ENCODE results near the gene RNF115. TPM values are rescaled to one million over a fixed set of nuclear protein-coding genes. Genes with fewer than 3 reads are reported as not detected.
A peak's percentile ranks its signal among the peaks of the same experiment; 100 is the strongest.

RNF115 gene
- total and polyA plus RNA-seq, 2 of the 8 experiments (the other 6 are each of a cell fraction or from before 2014, with no cell fraction given): 4.7 to 10.8 TPM

DNA sequence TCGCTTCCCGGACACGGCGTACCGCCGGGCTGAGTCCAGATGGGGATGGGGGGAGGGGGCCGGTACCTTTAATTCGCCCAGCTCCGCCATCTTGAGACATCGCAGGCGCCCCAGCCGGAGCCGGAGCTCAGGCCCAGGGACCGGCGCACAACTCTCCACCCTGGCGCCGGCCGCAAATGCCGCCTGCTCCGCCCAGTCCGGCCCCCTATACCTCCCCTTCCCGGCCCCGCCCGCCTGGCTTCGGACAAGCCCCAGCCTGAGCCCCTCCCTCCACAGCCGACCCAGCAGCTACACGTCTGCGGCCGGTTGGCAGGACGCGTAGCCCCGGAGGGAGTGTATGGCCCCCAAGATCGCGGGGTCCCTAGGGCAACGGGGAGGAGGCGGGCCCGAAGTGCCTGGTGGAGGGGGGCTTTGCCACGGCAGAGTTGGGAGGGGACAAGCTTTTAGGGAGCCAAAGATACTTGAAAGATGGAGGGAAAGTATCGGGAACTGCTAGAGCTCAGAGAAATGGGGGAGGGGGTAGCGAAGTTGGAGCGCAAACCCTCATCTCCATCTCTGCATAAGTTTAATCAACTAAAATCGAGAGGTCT, 35.1 kb upstream of the RNF115 start, which contains the start of gene PIAS3 (continued):
- TF ChIP-seq GTF2F1 (IDR thresholded peaks at IDR 0.05; ENCODE audit: borderline replicate concordance, low read depth, low read length) (no peak), ASH2L (IDR thresholded peaks at IDR 0.05; ENCODE audit: low read length) (no peak), MAFK (IDR thresholded peaks at IDR 0.05; ENCODE audit: low read depth, low read length) (no peak), YY1 (IDR thresholded peaks at IDR 0.05; ENCODE audit: low read depth, low read length) (peak; percentile 94), POLR2AphosphoS5 (IDR thresholded peaks at IDR 0.05; ENCODE audit: low read depth, low read length) (no peak; the same call in 1 of the 2 replicates), JUN (IDR thresholded peaks at IDR 0.05; ENCODE audit: low read depth, low read length) (no peak), RXRA (IDR thresholded peaks at IDR 0.05; ENCODE audit: insufficient read depth, low read depth, low read length) (no peak), JUND (IDR thresholded peaks at IDR 0.05; ENCODE audit: low read length) (0 out of 2 replicates have a peak, but pooled peaks have one; percentile 16), POU5F1 (IDR thresholded peaks at IDR 0.05; ENCODE audit: low read depth, low read length) (no peak), SP1 (IDR thresholded peaks at IDR 0.05; ENCODE audit: low read depth, low read length) (no peak; the same call in 1 of the 2 replicates), CHD2 (IDR thresholded peaks at IDR 0.05; ENCODE audit: low read length) (no peak), POLR2A (IDR thresholded peaks at IDR 0.05; ENCODE audit: control extremely low read depth in 1 of 2, low read depth in 2 of 2, low read length in 2 of 2) (no peak; a peak in 1 of 3 replicates), SP4 (IDR thresholded peaks at IDR 0.05; ENCODE audit: low read length) (no peak; the same call in 1 of the 2 replicates), RNF2 (IDR thresholded peaks at IDR 0.05; ENCODE audit: borderline replicate concordance, low read depth, low read length, missing control alignments, poor library complexity, severe bottlenecking) (no peak), CBX8 (IDR thresholded peaks at IDR 0.05; ENCODE audit: borderline replicate concordance, low read depth, low read length) (no peak), SIRT6 (IDR thresholded peaks at IDR 0.05; ENCODE audit: low read length) (no peak), TAF7 (optimal IDR thresholded peaks at IDR 0.05; ENCODE audit: borderline replicate concordance, low read depth, low read length) (peak; percentile 47), GABPA (IDR thresholded peaks at IDR 0.05; ENCODE audit: borderline replicate concordance, insufficient read depth, low read length) (no peak), EZH2 (IDR thresholded peaks at IDR 0.05; ENCODE audit: low read depth, low read length, severe bottlenecking) (no peak), SIN3A (conservative IDR thresholded peaks at IDR 0.05 in 1 of 2, IDR thresholded peaks at IDR 0.05 in 1 of 2; ENCODE audit: low read depth in 1 of 2, low read length in 2 of 2) (peak in 1 of 2 experiments; percentile 80; a peak in 2 of 4 replicates), KDM4A (IDR thresholded peaks at IDR 0.05; ENCODE audit: low read depth, low read length, severe bottlenecking) (peak; percentile 53)
- TF ChIP-seq, protein P1, sequence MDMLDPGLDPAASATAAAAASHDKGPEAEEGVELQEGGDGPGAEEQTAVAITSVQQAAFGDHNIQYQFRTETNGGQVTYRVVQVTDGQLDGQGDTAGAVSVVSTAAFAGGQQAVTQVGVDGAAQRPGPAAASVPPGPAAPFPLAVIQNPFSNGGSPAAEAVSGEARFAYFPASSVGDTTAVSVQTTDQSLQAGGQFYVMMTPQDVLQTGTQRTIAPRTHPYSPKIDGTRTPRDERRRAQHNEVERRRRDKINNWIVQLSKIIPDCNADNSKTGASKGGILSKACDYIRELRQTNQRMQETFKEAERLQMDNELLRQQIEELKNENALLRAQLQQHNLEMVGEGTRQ (IDR thresholded peaks at IDR 0.05; ENCODE audit: low read length): no peak

Measured in H1 (cell line).